ENCODE measurements around the gene SACM1L. TPM values are rescaled to one million over a fixed set of nuclear protein-coding genes. Genes with fewer than 3 reads are reported as not detected.

The SACM1L gene
- total RNA-seq, 1 experiment from 2014 or later, result 51.0 TPM

DNA sequence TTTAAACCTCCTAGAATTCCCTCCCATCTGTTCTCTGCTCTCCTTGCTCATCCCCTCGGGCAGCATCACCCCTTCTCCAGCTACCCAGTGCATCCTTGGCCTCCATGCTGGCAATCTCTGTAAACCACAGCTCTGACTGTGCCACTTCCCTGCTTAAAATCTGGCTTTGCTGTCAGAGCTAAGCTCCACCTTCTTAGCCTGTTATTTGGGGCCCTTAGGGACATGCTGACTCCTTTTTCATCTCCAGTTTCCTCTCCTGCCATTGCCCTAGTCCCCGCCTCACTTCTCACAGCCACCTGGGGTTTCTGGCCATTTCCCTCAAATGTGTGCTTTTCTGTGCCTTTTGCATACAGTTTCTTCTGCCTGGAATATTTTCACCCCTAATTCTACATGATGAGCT, 101.4 kb downstream of the SACM1L start:
- H3K4me3 Mint-ChIP-seq (ENCODE audit: unreplicated experiment), result no peak overlapping the region
- peaks cover 9% of the 10 kb centered on the region for H3K27me3 Mint-ChIP-seq (ENCODE audit: insufficient read depth, unreplicated experiment)

DNA sequence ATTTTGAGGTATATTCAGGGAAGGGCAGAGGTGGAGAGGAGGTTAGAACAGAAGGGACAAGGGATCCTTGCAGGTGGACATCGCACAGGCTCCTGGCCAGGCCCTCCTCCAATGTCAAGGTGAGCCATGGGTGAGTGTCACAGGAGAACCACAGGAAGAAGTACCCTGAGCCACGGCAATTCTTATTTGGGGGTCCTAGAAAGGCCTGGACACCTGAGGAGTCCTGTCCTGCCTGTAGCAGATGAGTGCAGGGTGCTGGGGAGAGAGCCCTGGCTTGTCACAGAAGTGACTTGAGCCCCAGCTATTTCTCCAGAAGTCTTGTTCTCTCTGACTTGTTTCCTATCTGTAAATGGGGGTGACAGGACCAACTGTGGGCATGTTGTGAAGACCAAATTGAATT, 102.8 kb downstream of the SACM1L start:
- Histone ChIP-seq H3K27me3 (replicated peaks; ENCODE audit: control insufficient read depth, insufficient read depth, low read length) (no peaks in the 10 kb centered on the region), H3K36me3 (ENCODE audit: control insufficient read depth, insufficient read depth, low read length) (no peaks in the 10 kb centered on the region; the same call in 1 of the 2 replicates), H3K4me1 (no peaks in the 10 kb centered on the region), H3K9me3 (0 out of 2 replicates have a peak, but pooled peaks cover 4% of the 10 kb centered on the region), H3K4me3 (ENCODE audit: low read depth, low read length) (no peak overlapping the region)
- peaks cover 5% of the 10 kb centered on the region for H3K4me1 Mint-ChIP-seq (ENCODE audit: low read depth, unreplicated experiment)
- ChIA-PET CTCF (no interaction called here), POLR2A (no interaction called here)
- no peak overlapping the region for H3K27ac Mint-ChIP-seq (ENCODE audit: unreplicated experiment)
- H3K9me3 Mint-ChIP-seq (ENCODE audit: unreplicated experiment), result peaks cover 8% of the 10 kb centered on the region
- peaks cover 8% of the 10 kb centered on the region for H3K27me3 Mint-ChIP-seq (ENCODE audit: insufficient read depth, unreplicated experiment)
- intact Hi-C loops (cut with micrococcal nuclease; ENCODE audit: unreplicated experiment), result no loop called here
- DNase-seq, result no peak
- no peak overlapping the region for H3K4me3 Mint-ChIP-seq (ENCODE audit: unreplicated experiment)
- H3K36me3 Mint-ChIP-seq (ENCODE audit: insufficient read depth, unreplicated experiment), result no peaks in the 10 kb centered on the region
- no peak for TF ChIP-seq CTCF (IDR thresholded peaks at IDR 0.05; ENCODE audit: insufficient read depth in 1 of 2, low read depth in 1 of 2, low read length in 1 of 2, severe bottlenecking in 1 of 2, unreplicated experiment in 1 of 2)
- no TSS peak for BruUV-seq (replicated peaks)

More for the DNA sequence above, 101.4 kb downstream of the SACM1L start:
- DNase-seq, result no peak
- BruUV-seq (replicated peaks), result no TSS peak
- no peaks in the 10 kb centered on the region for H3K4me1 ChIP-seq
- no peak overlapping the region for H3K27ac Mint-ChIP-seq (ENCODE audit: unreplicated experiment)
- POLR2A ChIA-PET, result no interaction called here
- peaks cover 8% of the 10 kb centered on the region for H3K9me3 Mint-ChIP-seq (ENCODE audit: unreplicated experiment)
- CTCF ChIA-PET, result no interaction called here
- TF ChIP-seq CTCF (IDR thresholded peaks at IDR 0.05; ENCODE audit: insufficient read depth in 1 of 2, low read depth in 1 of 2, low read length in 1 of 2, severe bottlenecking in 1 of 2, unreplicated experiment in 1 of 2), result no peak
- peaks cover 5% of the 10 kb centered on the region for H3K4me1 Mint-ChIP-seq (ENCODE audit: low read depth, unreplicated experiment)
- no peaks in the 10 kb centered on the region; the same call in 1 of the 2 replicates for H3K36me3 ChIP-seq (ENCODE audit: control insufficient read depth, insufficient read depth, low read length)
- intact Hi-C loops (cut with micrococcal nuclease; ENCODE audit: unreplicated experiment), result no loop called here
- 0 out of 2 replicates have a peak, but pooled peaks cover 4% of the 10 kb centered on the region for H3K9me3 ChIP-seq
- no peaks in the 10 kb centered on the region for H3K27me3 ChIP-seq (replicated peaks; ENCODE audit: control insufficient read depth, insufficient read depth, low read length)
- no peaks in the 10 kb centered on the region for H3K36me3 Mint-ChIP-seq (ENCODE audit: insufficient read depth, unreplicated experiment)
- H3K4me3 ChIP-seq (ENCODE audit: low read depth, low read length), result no peak overlapping the region

GRCh38 chr3:45792516-45793172, 103.4 kb downstream of the SACM1L start:
- Histone ChIP-seq H3K27me3 (replicated peaks; ENCODE audit: control insufficient read depth, insufficient read depth, low read length) (no peaks in the 10 kb centered on the region), H3K9me3 (0 out of 2 replicates have a peak, but pooled peaks cover 4% of the 10 kb centered on the region), H3K4me1 (no peaks in the 10 kb centered on the region), H3K4me3 (ENCODE audit: low read depth, low read length) (no peak overlapping the region), H3K36me3 (ENCODE audit: control insufficient read depth, insufficient read depth, low read length) (no peaks in the 10 kb centered on the region; the same call in 1 of the 2 replicates)
- intact Hi-C loops (cut with micrococcal nuclease; ENCODE audit: unreplicated experiment), result no loop called here
- DNase-seq, result no peak
- no peak for TF ChIP-seq CTCF (IDR thresholded peaks at IDR 0.05; ENCODE audit: insufficient read depth in 1 of 2, low read depth in 1 of 2, low read length in 1 of 2, severe bottlenecking in 1 of 2, unreplicated experiment in 1 of 2)
- ChIA-PET POLR2A (no interaction called here), CTCF (no interaction called here)
- Mint-ChIP-seq H3K36me3 (ENCODE audit: insufficient read depth, unreplicated experiment) (no peaks in the 10 kb centered on the region), H3K4me3 (ENCODE audit: unreplicated experiment) (no peak overlapping the region), H3K9me3 (ENCODE audit: unreplicated experiment) (peaks cover 8% of the 10 kb centered on the region), H3K4me1 (ENCODE audit: low read depth, unreplicated experiment) (peaks cover 5% of the 10 kb centered on the region), H3K27me3 (ENCODE audit: insufficient read depth, unreplicated experiment) (peaks cover 4% of the 10 kb centered on the region), H3K27ac (ENCODE audit: unreplicated experiment) (no peak overlapping the region)
- no TSS peak for BruUV-seq (replicated peaks)

Measured in Caco-2 (cell line).